EH (cell line): ENCODE data around the gene HOXC10.

Source experiments
- DNase-seq: peaks from one replicate; pipeline ENCODE4 v3.0.0-alpha.2; 2015; ENCODE audit warnings: low read depth

Gene HOXC10

GRCh38 chr12:53984901-53985691 lies at the start of gene HOXC10:
Gene HOXC10 (plus strand): TSS chr12:53985146. CDS start chr12:53985260, 114 bp downstream.
- peak; percentile 95 for DNase-seq

GRCh38 chr12:53935383-53936341 lies 49.3 kb upstream of the HOXC10 start:
- no peak for DNase-seq

- DNase-seq, result no peak
Observed at GRCh38 chr12:53937099-53937498, 47.8 kb upstream of the HOXC10 start.

GRCh38 chr12:53937596-53938325 lies 47.2 kb upstream of the HOXC10 start:
- no peak for DNase-seq

- peak; percentile 76 for DNase-seq
Observed at GRCh38 chr12:53938326-53939140, 46.4 kb upstream of the HOXC10 start, which contains the start of gene HOXC13. Gene HOXC13 (plus strand): TSS chr12:53938831. CDS start chr12:53938907, 76 bp downstream.

GRCh38 chr12:53939141-53940108 lies 45.5 kb upstream of the HOXC10 start:
- peak; percentile 72 for DNase-seq

GRCh38 chr12:53940443-53941014 lies 44.4 kb upstream of the HOXC10 start:
- DNase-seq, result no peak

- no peak for DNase-seq
Observed at GRCh38 chr12:53941187-53941586, 43.8 kb upstream of the HOXC10 start.

GRCh38 chr12:53941750-53942149 lies 43.2 kb upstream of the HOXC10 start:
- DNase-seq, result no peak

- DNase-seq, result no peak
Observed at GRCh38 chr12:53942467-53942997, 42.4 kb upstream of the HOXC10 start.

GRCh38 chr12:53944209-53944608 lies 40.7 kb upstream of the HOXC10 start:
- no peak for DNase-seq

- no peak for DNase-seq
Observed at GRCh38 chr12:53944907-53945847, 39.8 kb upstream of the HOXC10 start.

- DNase-seq, result no peak
Observed at GRCh38 chr12:53947743-53948142, 37.2 kb upstream of the HOXC10 start.

- no peak for DNase-seq
Observed at GRCh38 chr12:53948650-53949593, 36.0 kb upstream of the HOXC10 start.

GRCh38 chr12:53949631-53950436 lies 35.1 kb upstream of the HOXC10 start:
- DNase-seq, result no peak

- no peak for DNase-seq
Observed at GRCh38 chr12:53950437-53950773, 34.5 kb upstream of the HOXC10 start.
